Hepatocyte (in vitro differentiated cells): Measurements from ENCODE around the gene ADCYAP1R1.

Experiments
- EZH2 ChIP-seq: fragments of 200-600 bp; sonication (generic); IDR thresholded peaks from 2 replicates; pipeline ENCODE4 v1.6.1; 2016; ENCODE audit warnings: antibody characterized with exemption, mild to moderate bottlenecking, borderline replicate concordance
- EZH2phosphoT487 ChIP-seq: fragments of 200-600 bp; sonication (generic); IDR thresholded peaks from one replicate; pipeline ENCODE4 v1.6.1; 2018; ENCODE audit warnings: antibody characterized with exemption, mild to moderate bottlenecking, low read depth, moderate library complexity; ENCODE audit not compliant: unreplicated experiment, severe bottlenecking
- TF ChIP-seq, protein P1 (sequence below): fragments of 200-600 bp; sonication (generic); IDR thresholded peaks from 2 replicates; pipeline ENCODE4 v1.5.1; 2016; ENCODE audit warnings: antibody characterized with exemption, mild to moderate bottlenecking; ENCODE audit not compliant: poor library complexity

GRCh38 chr7:31096877-31097258, 44.8 kb downstream of the ADCYAP1R1 start:
- TF ChIP-seq, protein P1, sequence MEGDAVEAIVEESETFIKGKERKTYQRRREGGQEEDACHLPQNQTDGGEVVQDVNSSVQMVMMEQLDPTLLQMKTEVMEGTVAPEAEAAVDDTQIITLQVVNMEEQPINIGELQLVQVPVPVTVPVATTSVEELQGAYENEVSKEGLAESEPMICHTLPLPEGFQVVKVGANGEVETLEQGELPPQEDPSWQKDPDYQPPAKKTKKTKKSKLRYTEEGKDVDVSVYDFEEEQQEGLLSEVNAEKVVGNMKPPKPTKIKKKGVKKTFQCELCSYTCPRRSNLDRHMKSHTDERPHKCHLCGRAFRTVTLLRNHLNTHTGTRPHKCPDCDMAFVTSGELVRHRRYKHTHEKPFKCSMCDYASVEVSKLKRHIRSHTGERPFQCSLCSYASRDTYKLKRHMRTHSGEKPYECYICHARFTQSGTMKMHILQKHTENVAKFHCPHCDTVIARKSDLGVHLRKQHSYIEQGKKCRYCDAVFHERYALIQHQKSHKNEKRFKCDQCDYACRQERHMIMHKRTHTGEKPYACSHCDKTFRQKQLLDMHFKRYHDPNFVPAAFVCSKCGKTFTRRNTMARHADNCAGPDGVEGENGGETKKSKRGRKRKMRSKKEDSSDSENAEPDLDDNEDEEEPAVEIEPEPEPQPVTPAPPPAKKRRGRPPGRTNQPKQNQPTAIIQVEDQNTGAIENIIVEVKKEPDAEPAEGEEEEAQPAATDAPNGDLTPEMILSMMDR: no peak
- TF ChIP-seq EZH2phosphoT487: no peak
- no peak for TF ChIP-seq EZH2
